Activated B cell treated with CpG ODN at 0.5 μM for 24 hours (primary cell): ENCODE measurements around the gene ABAT. TPM values are rescaled to one million over a fixed set of nuclear protein-coding genes. Genes with fewer than 3 reads are reported as not detected.

ENCODE experiments used
- ATAC-seq: fragments of 200-7000 bp; cut with Tn5 transposase; one replicate; pipeline ENCODE4 v1.10.0; 2021; ENCODE audit warnings: low read depth, mild to moderate bottlenecking, moderate library complexity
- CTCF ChIA-PET: fragments of 350-600 bp; sonication (Branson Sonifier 250); formaldehyde crosslinking; loops from one replicate; lab custom pipeline; 2021; ENCODE audit warnings: antibody characterized with exemption; lab: Charles Lee
- POLR2A ChIA-PET: fragments of 350-600 bp; sonication (Branson Sonifier 250); formaldehyde crosslinking; loops from one replicate; lab custom pipeline; 2021; ENCODE audit warnings: antibody characterized with exemption; lab: Charles Lee
- DNase-seq: peaks from one replicate; pipeline ENCODE4 v3.0.0; 2022
- H3K27ac Mint-ChIP-seq: one replicate; pipeline ENCODE4 v1.8.0; 2020; ENCODE audit warnings: mixed read lengths
- H3K27me3 Mint-ChIP-seq: one replicate; pipeline ENCODE4 v1.8.0; 2021; ENCODE audit warnings: mixed read lengths
- H3K36me3 Mint-ChIP-seq: one replicate; pipeline ENCODE4 v1.8.0; 2021; ENCODE audit warnings: low read depth, mixed read lengths
- H3K4me1 Mint-ChIP-seq: one replicate; pipeline ENCODE4 v1.8.0; 2021; ENCODE audit warnings: mixed read lengths
- H3K4me3 Mint-ChIP-seq: one replicate; pipeline ENCODE4 v1.8.0; 2020; ENCODE audit warnings: mild to moderate bottlenecking, mixed read lengths
- H3K9me3 Mint-ChIP-seq: one replicate; pipeline ENCODE4 v1.8.0; 2020; ENCODE audit warnings: mixed read lengths
- intact Hi-C: fragments of 100-400 bp; cut with micrococcal nuclease; formaldehyde crosslinking; loops from one replicate; pipeline ENCODE4 v1.15.1; 2024
- total RNA-seq: library from RNA; stranded (reverse); gene quantifications from 2 replicates; pipeline ENCODE4 v1.2.3, GENCODE V29; 2022
- TF ChIP-seq, protein P1 (sequence below): fragments of 200-600 bp; IDR thresholded peaks from one replicate; pipeline ENCODE4 v1.8.0; 2022; ENCODE audit warnings: antibody characterized with exemption, mild to moderate bottlenecking

ABAT gene
- total RNA-seq, 1 donor from 2014 or later: 13.2 TPM

DNA sequence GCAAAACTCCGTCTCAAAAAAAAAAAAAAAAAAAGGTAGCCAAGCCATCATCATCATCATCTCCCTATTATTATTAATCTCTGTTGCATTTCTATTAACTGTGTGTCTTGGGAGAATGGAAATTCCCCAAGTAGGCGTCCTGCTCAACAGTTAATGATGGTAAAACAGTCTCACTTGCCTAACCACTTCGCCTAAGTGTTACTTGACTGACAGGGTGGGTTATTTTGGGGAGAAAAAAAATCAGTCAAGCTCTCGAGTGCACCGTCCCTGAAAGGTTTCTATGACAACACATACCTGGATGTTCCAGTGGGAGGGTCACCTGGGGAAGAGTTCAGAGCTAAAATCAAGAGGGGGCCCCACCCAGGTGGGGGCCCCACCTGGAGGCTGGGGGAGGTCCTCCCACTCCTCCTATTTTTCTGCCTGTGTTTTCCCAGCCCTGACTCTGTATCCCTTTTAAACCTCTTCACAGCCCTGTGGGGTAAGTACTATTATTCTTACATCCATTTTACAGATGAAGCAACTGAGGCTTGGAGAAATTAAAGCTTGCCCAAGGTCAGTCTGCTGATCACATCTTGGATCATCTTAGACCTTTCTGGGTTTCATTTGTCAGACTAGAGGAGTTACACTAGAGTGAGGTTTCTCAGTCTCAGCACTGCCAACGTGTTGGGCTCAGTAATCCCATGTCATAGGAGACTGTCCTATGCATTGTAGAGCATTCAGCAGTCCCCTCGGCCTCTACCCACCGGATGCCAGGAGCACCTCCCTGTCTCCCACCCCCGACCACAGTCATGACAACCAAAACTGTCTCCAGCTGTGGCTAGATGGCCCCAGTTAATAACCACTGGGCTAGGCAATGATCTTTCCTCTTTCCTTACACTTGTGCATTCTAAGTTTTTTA is 11.0 kb upstream of the ABAT start:
- Mint-ChIP-seq H3K36me3 (peaks cover 7% of the 10 kb centered on the region), H3K27me3 (no peaks in the 10 kb centered on the region), H3K27ac (no peak overlapping the region), H3K9me3 (no peaks in the 10 kb centered on the region), H3K4me1 (no peaks in the 10 kb centered on the region), H3K4me3 (no peak overlapping the region)
- intact Hi-C loops: no loop called here
- POLR2A ChIA-PET: no interaction called here
- TF ChIP-seq, protein P1, sequence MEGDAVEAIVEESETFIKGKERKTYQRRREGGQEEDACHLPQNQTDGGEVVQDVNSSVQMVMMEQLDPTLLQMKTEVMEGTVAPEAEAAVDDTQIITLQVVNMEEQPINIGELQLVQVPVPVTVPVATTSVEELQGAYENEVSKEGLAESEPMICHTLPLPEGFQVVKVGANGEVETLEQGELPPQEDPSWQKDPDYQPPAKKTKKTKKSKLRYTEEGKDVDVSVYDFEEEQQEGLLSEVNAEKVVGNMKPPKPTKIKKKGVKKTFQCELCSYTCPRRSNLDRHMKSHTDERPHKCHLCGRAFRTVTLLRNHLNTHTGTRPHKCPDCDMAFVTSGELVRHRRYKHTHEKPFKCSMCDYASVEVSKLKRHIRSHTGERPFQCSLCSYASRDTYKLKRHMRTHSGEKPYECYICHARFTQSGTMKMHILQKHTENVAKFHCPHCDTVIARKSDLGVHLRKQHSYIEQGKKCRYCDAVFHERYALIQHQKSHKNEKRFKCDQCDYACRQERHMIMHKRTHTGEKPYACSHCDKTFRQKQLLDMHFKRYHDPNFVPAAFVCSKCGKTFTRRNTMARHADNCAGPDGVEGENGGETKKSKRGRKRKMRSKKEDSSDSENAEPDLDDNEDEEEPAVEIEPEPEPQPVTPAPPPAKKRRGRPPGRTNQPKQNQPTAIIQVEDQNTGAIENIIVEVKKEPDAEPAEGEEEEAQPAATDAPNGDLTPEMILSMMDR: no peak
- no peak for DNase-seq
- CTCF ChIA-PET: interaction anchor here (0.5 kb wide), 1 partner anchor 210 kb away, joined by 4 read pairs; no protein-coding TSS in a partner anchor
- ATAC-seq: no peak

DNA sequence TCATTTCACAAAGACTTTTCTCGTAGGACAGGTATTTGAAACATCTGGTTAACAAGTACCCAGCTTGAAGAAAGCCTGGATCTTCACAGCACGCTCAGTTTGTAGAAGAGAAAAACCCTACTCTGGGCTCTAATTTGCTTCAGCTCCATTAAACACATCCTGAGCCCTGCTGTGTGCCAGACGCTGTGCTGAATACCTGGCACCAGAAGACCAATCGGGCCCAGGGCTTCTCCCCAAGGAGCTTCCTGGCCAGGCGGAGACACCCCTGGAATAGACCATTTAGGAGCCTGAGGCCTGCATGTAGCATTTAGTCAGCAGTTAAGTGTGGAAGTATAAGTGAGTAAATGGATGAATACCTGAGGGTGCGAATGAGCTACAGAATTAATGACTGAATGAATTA is 8.9 kb upstream of the ABAT start:
- CTCF ChIA-PET: no interaction called here

DNA sequence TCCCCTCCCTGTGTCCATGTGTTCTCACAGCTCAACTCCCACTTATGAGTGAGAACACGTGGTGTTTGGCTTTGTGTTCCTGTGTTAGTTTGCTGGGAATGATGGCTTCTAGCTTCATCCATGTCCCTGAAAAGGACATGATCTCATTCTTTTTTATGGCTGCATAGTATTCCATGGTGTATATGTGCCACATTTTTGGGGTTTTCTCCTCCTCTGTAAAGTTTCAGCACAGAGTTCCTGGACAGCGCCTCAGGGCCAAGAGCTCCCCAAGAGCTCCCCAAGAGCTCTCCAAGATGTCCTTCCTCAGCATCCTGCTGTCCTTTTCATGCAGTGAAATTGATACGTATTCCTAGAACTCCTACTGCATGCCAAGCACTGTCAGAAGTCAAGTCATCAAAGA is 6.9 kb upstream of the ABAT start:
- Mint-ChIP-seq H3K4me3 (no peak overlapping the region), H3K36me3 (peaks cover 7% of the 10 kb centered on the region), H3K9me3 (no peaks in the 10 kb centered on the region), H3K4me1 (no peaks in the 10 kb centered on the region), H3K27me3 (no peaks in the 10 kb centered on the region), H3K27ac (no peak overlapping the region)
- ChIA-PET CTCF (no interaction called here), POLR2A (no interaction called here)
- ATAC-seq: no peak
- DNase-seq: no peak
- intact Hi-C loops: no loop called here
- TF ChIP-seq, protein P1: no peak

More for the DNA sequence above, 8.9 kb upstream of the ABAT start:
- POLR2A ChIA-PET: no interaction called here
- Mint-ChIP-seq H3K27me3 (no peaks in the 10 kb centered on the region), H3K4me3 (no peak overlapping the region), H3K36me3 (peaks cover 7% of the 10 kb centered on the region), H3K27ac (no peak overlapping the region), H3K4me1 (no peaks in the 10 kb centered on the region), H3K9me3 (no peaks in the 10 kb centered on the region)
- no peak for ATAC-seq
- intact Hi-C loops: no loop called here
- TF ChIP-seq, protein P1: no peak
- DNase-seq: no peak

DNA sequence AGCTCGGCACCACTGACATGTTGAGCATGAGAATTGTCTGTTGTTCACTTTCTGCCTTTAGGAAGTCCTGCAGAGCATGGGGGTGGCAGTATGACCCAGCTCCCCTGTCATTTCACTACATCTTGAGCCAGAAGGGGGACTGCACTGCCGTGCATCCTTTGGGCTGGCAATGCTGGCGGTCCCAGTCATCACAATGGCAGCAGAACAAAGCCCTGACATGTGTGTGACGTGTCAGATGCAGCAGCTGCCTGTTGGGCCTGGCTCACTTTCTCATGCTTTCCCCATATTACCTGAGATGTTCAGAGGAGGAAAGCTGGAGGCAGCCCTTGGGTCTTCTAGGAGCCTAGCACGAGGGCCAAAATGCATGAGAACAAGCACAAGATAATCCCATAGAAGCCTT is 6.3 kb upstream of the ABAT start:
- Mint-ChIP-seq H3K4me1 (no peaks in the 10 kb centered on the region), H3K4me3 (no peak overlapping the region), H3K27me3 (no peaks in the 10 kb centered on the region), H3K9me3 (no peaks in the 10 kb centered on the region), H3K27ac (no peak overlapping the region), H3K36me3 (peaks cover 7% of the 10 kb centered on the region)
- intact Hi-C loops: no loop called here
- ATAC-seq (no peak), DNase-seq (no peak)
- TF ChIP-seq, protein P1: no peak
- ChIA-PET POLR2A (no interaction called here), CTCF (interaction anchor here (0.7 kb wide), 1 partner anchor 1813 kb away, joined by 3 read pairs; no protein-coding TSS in a partner anchor)

DNA sequence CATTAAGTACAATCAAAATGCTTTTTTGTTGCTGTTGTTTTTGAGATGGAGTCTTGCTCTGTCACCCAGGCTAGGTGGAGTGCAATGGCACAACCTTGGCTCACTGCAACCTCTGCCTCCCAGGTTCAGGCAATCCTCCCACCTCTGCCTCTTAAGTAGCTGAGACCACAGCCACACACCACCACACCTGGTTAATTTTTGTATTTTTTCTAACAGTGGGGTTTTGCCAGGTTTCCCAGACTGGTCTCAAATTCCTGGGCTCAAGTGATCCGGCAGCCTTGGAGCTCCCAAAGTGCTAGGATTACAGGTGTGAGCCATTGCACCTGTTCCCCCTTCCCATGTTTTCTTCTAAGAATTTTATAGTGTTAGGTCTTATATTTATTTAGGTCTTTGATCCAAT is 4.9 kb upstream of the ABAT start:
- ATAC-seq (no peak), DNase-seq (no peak)
- H3K27me3 Mint-ChIP-seq: no peaks in the 10 kb centered on the region
- peaks cover 8% of the 10 kb centered on the region for H3K36me3 Mint-ChIP-seq
- H3K27ac Mint-ChIP-seq: no peak overlapping the region
- ChIA-PET POLR2A (interaction anchor here (0.6 kb wide), 1 partner anchor 424 kb away, joined by 3 read pairs; no protein-coding TSS in a partner anchor), CTCF (no interaction called here)
- intact Hi-C loops: no loop called here
- no peaks in the 10 kb centered on the region for H3K9me3 Mint-ChIP-seq
- H3K4me3 Mint-ChIP-seq: no peak overlapping the region
- TF ChIP-seq, protein P1: no peak
- H3K4me1 Mint-ChIP-seq: peaks cover 4% of the 10 kb centered on the region
